HEK293T (cell line): ENCODE measurements around the gene RAPGEF6.

ENCODE experiments used
- NFRKB ChIP-seq: fragments of 450-650 bp; IDR thresholded peaks from 2 replicates; pipeline ENCODE4 v1.6.1; 2016; ENCODE audit warnings: mild to moderate bottlenecking, moderate library complexity
- SUZ12 ChIP-seq: fragments of 450-650 bp; IDR thresholded peaks from 2 replicates; pipeline ENCODE4 v1.6.1; 2016; ENCODE audit warnings: mild to moderate bottlenecking

DNA sequence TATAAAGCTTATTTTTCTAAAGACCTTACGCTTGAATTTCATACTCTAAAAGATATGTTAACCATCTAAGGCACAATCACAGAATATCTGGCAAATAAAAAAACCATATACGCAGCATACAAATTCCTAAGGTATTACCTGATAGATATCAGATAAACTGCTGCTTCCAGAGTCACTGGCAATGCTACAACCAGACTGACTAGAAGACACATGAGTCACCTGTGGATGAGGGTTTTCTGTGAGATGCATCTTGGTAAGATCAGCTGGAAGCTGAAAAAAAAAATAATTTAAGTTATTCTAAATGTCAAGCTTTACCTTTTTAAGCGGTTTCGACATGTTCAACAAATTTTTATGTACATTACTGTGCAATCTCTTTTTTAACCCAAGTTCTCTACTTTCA lies 113.8 kb downstream of the RAPGEF6 start:
- TF ChIP-seq SUZ12 (no peak), NFRKB (no peak)
